ENCODE data around the gene NR1D1. TPM values are rescaled to one million over a fixed set of nuclear protein-coding genes. Genes with fewer than 3 reads are reported as not detected.

The NR1D1 gene
- total and polyA plus RNA-seq, 2 of the 13 experiments (the other 11 are each of a cell fraction or from before 2014, with no cell fraction given), result 2.1 to 2.7 TPM

- TF ChIP-seq EP300 (IDR thresholded peaks at IDR 0.05; ENCODE audit: low read depth in 2 of 2, low read length in 2 of 2) (peak in 1 of 2 experiments; percentile 42; a peak in 2 of 4 replicates), EP300 (CRISPR knock-in tag; IDR thresholded peaks at IDR 0.05; ENCODE audit: borderline replicate concordance) (no peak), FOXP1 (IDR thresholded peaks at IDR 0.05) (no peak), FOXP1 (CRISPR knock-in tag; IDR thresholded peaks at IDR 0.05) (peak; percentile 15; the same call in 1 of the 2 replicates), ZNF841 (CRISPR knock-in tag; IDR thresholded peaks at IDR 0.05; ENCODE audit: borderline replicate concordance) (no peak), ZNF605 (CRISPR knock-in tag; IDR thresholded peaks at IDR 0.05) (no peak), GATA4 (IDR thresholded peaks at IDR 0.05; ENCODE audit: borderline replicate concordance, low read depth) (peak; percentile 27; the same call in 1 of the 2 replicates)
Observed at GRCh38 chr17:40072735-40073346, 27.5 kb downstream of the NR1D1 start (continued).

DNA sequence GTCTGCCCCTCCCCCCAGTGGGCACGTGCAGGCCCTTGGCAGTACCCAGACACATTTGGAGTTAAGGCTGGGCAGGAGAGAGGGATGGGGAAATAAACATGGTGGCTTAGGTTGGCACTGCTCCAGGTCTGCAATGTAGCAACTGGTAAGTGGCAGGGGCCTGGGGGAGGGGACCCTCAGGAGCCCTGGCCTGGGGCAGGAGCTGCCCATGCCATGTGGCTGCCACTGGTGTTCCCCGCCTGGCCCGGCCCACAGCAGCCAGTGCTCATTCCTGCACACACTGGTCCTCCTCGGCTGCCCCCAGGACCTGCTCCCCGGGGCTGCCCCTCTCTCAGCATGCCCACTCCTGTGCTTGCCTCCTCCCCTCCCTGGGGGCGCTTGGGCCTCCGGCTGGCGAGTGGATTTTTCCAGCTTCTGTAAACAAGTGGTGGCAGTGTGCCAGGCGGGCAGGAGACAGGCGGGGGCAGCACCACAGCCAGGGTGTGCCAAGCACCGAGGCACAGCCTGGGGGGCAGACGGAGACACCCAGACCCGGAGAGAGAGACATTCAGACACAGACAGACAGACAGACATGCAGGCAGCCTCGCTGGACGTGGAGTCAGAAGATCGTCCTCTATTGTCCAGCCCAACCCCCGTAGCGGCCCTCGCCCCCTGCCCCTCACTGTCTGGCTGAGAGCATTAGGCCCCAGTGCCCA lies 28.2 kb downstream of the NR1D1 start:
- Histone ChIP-seq H3K27ac (ENCODE audit: extremely low read length, insufficient read depth, low read length) (peak overlapping the region; percentile 41), H3K4me1 (ENCODE audit: insufficient read depth, low read length) (peaks cover 81% of the 10 kb centered on the region), H2AFZ (ENCODE audit: low read length) (no peak overlapping the region), H3K27me3 (ENCODE audit: control insufficient read depth in 1 of 2, insufficient read depth in 2 of 2, low read length in 2 of 2) (no peaks in the 10 kb centered on the region), H3K9ac (ENCODE audit: insufficient read depth, low read depth, low read length) (peak overlapping the region; percentile 35), H3K36me3 (replicated peaks in 1 of 2; ENCODE audit: control insufficient read depth in 1 of 2, insufficient read depth in 2 of 2, low read length in 2 of 2) (0 out of 5 replicates have a peak, but pooled peaks cover 1 to 4% of the 10 kb centered on the region in 2 experiments), H3K4me3 (replicated peaks in 1 of 3; ENCODE audit: insufficient read depth in 1 of 3, low read depth in 2 of 3, low read length in 3 of 3) (peak overlapping the region; percentile 5 to 56 (median 15); a peak in 3 of 6 replicates), H3K4me2 (ENCODE audit: low read depth, low read length) (peak overlapping the region; percentile 80), H3K79me2 (ENCODE audit: insufficient read depth, low read length) (peaks cover 2% of the 10 kb centered on the region), H4K20me1 (ENCODE audit: insufficient read depth, low read length) (no peaks in the 10 kb centered on the region), H3K9me3 (ENCODE audit: low read length) (no peaks in the 10 kb centered on the region)
- TSS peak; percentile 78 for BruUV-seq (replicated peaks)
- ChIA-PET CTCF (ENCODE audit: low intra/inter-chr PET ratio, low total read pairs) (interaction anchor here (1.0 kb wide), 2 partner anchors 8 to 39 kb away, joined by 3 read pairs; no protein-coding TSS in a partner anchor), POLR2A (interaction anchor here (0.8 to 4.2 kb wide), 9 partner anchors 8 to 51 kb away, joined by 3 to 47 read pairs (median 3); partner anchors contain the start of genes MED24, NR1D1 and THRA)
- FAIRE-seq, result no peak
- DNase-seq (ENCODE audit: low spot score), result peak; percentile 46
- WGBS (ENCODE audit: low lambda C conversion rate), result 29% methylated on average over 16 of the region's 19 CpGs
- peak; percentile 29 for ATAC-seq
- in situ Hi-C loops (cut with HindIII; ENCODE audit: extremely low pct_ligation_motif_present, low pct_unique_long_range_greater_than_20kb) (no loop called here), intact Hi-C loops (cut with micrococcal nuclease; ENCODE audit: unreplicated experiment) (no loop called here)
- no peak for TF ChIP-seq ZNF713 (CRISPR knock-in tag; IDR thresholded peaks at IDR 0.05)
- TF ChIP-seq RFXANK (CRISPR knock-in tag; IDR thresholded peaks at IDR 0.05), result no peak
- no peak for TF ChIP-seq SRSF9 (IDR thresholded peaks at IDR 0.05; ENCODE audit: borderline replicate concordance, insufficient read depth, low read depth, low read length, poor library complexity, severe bottlenecking)
- TF ChIP-seq FOXO4 (CRISPR knock-in tag; conservative IDR thresholded peaks at IDR 0.05), result 0 out of 2 replicates have a peak, but pooled peaks have one; percentile 86
- peak; percentile 44 for TF ChIP-seq HNRNPLL (IDR thresholded peaks at IDR 0.05; ENCODE audit: low read depth, low read length, poor library complexity, severe bottlenecking)
- peak; percentile 21; the same call in 1 of the 2 replicates for TF ChIP-seq POGZ (CRISPR knock-in tag; IDR thresholded peaks at IDR 0.05)
- 0 out of 2 replicates have a peak, but pooled peaks have one; percentile 17 for TF ChIP-seq ZNF512B (CRISPR knock-in tag; IDR thresholded peaks at IDR 0.05; ENCODE audit: borderline replicate concordance)
- 0 out of 4 replicates have a peak, but pooled peaks of 1 of the 2 experiments have one; percentile 17 for TF ChIP-seq KLF16 (CRISPR knock-in tag; IDR thresholded peaks at IDR 0.05)
- no peak for TF ChIP-seq ZGPAT (CRISPR knock-in tag; IDR thresholded peaks at IDR 0.05)
